Stimulated activated CD8-positive, alpha-beta memory T cell treated with anti-CD3 and anti-CD28 coated beads, Interleukin-4, amount 100 ng/mL, for 4 hours (primary cell): Measurements from ENCODE around the gene LHX5.

Experiments
- DNase-seq, 2 donors: peaks; one replicate each; pipeline ENCODE4 v3.0.0-alpha.2; 2020; ENCODE audit warnings: low read depth in 2 of 2, low spot score in 1 of 2

Gene LHX5

DNA sequence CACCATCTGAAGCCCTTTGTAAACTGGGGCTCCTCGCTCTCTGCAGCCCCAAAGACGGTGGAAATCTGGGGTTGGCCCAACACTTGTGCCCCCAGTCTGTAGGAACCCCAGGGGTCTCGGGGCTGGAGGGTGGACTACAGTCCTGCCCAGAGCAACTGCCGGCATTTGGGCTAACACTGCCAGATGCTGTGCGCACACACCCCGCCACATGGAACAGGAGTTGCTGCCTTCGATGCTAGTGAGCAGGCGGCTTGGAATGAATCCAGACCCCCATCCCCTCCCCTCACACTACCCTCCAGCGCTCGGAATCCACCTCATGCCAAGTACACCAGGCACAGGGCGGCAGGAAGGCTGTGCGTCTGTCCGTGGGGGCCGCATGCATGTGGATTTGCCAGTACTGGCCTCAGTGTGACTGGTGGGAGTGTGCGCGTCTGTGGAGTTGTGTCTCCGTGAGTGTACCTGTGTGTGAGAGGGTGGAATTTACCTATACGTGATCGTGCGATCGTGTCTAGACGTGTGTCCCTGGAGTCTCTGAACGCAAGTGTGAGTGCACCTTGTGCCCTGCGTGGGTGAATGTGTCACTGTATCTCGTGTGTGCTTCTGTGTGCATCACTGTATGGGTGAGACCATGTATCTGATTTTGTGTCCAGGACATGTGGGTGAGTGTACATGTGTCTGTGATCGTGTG is 5.1 kb downstream of the LHX5 start:
- DNase-seq = no peak

DNA sequence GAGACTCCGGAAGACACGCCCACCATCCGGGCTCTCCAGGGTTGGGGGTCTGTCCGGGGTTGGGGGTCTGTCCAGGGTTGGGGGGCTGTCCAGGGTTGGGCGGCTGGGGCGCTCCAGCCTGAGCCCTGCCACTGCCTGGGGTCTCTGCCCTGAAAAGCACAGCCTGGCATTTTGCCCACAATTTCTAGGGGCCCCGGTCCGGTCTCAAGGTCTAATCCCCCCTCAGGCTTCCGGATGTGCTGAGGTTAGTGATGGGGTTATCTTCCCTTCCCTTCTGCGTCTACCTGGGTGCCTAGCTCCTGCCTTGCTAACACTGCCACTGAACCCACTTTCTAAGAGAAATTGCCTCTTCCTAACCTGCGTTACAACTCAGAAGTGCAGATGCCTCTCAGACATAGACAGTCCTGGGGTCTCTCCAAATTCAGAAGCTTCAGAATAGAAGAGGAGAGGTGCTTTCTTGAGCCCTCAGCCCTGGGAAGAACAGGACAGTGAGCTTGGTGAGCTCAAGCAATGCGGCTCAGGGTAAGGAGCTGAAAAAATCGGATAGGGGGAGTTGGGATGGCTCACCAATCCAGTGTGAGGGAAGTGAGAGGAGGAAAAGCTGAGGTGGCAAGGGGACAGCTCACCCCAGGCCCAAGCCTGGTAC is 5.7 kb downstream of the LHX5 start:
- DNase-seq = no peak

DNA sequence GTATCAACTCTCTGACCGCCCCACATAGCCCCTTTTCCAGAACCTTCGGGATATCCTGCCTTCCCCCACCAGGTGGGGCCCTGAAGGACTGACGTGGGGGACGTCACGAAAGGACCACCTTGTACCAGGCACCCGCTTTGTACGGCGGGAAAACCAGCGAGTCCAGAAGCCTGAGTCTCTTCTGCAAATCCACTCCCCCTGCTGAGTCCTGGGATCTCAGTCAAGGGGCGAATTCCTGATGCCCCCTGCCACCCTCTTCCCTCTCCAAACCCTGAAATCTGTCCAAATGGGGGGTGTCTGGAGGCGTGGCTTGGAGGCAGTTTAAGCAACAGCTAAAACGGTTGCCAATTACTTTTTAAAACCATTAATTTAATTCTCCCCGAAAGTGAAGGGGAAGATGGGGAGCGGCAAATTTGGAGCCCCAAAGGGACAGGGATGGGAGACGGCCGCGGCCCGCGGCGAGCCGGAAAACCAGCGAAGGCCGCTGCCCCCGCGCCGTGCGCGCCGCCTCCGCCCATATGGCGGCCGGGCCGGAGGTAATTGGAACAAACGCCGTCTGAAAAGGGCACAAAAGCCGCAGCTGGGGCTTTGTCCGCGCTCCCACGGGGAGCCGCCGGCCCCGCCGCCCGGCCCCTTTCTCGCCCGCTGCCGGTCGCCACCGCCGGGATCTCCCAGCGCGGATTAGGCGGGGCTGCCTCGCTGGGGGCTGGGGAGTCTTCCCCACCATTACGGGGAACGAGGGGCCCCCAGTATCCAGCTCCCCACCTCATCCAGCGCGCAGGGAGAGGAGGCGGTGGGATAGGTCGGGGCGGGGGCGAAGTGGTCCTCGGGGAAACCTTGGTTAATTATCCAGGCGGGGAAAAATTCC is 6.6 kb downstream of the LHX5 start:
- no peak for DNase-seq

DNA sequence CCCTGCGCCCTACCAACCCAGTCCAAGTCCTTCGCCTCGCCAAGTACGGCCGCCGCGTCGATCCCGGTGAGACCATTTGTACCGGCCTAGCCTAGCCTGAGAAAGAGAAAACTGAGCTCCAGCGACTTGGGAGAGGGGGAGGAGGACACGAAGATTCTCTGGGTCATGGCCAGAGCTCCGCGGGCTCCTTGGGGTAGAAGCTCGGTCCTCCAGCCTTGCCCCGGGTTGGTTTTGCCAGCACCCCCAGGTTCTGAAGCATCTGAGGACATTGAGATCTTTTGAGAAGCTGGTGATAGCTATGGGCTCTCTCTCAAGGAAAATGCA is 7.3 kb downstream of the LHX5 start:
- DNase-seq = no peak

DNA sequence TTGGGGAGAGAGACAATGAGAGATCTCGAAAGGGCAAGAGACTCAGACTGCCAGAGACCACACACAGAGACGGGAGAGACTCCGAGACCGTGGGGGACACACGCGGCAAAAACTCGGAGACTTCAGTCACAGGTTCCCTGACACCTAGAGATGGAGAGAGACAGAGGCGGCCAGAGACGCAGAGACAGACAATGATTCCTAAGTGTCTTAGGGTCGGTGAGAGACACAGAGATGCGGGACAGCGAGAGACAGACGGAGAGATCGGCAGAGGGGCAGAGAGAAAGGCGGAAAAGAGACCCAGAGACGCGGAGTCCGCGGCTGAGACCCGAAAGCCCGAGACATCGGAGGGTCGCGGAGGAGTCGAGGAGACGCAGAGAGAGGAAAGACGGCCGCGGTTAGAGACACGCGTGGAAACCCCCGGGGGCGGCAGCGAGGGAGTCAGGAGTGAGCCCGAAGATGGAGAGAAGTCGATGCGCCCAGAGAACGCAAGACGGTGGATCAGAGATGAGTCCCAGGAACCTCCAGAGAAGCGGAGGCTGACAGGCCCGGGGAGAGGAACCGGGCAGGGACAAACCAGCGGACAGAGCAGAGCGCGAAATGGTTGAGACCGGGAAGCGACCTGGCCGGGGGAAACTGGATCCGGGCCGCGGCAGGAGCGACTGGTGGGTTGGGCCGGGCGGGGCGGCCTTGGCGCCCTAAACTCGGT is 7.8 kb downstream of the LHX5 start:
- no peak for DNase-seq

DNA sequence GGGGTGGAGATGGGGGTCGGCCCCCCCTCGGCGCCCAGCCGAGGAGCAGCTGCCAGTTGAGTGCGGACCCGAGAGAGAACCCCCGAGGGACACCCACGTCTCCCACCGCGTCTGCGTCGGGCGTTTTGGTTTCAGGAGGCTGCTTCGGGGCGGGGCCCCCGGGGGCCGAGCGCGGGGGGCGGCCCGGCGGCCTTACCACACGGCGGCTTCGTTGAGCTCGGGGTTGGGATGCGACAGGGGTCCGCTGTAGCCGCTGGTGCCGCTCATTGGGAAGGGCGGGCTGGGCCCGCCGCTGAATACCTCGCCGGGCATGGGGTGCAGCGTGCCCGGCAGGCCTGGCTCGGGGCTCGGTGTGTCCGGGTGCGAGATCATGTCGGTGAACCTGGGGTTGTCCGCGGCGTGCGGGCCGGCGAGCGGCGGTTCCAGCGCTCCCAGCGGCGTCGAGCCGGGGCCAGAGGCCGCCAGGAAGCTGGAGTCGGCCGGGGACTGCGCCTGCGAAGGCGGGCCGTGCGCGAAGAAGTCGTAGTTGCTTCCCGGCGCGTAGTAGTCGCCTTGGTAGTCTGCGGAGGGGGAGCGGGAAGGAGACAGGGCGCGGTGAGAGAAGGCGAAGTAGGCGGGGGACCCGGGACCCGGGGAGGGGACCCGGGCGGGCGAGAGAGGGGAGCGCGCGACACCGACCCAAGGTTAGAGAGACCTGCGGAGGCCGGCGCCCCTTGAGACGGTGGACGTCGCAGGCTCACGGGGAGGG is 8.5 kb downstream of the LHX5 start:
- DNase-seq = no peak

DNA sequence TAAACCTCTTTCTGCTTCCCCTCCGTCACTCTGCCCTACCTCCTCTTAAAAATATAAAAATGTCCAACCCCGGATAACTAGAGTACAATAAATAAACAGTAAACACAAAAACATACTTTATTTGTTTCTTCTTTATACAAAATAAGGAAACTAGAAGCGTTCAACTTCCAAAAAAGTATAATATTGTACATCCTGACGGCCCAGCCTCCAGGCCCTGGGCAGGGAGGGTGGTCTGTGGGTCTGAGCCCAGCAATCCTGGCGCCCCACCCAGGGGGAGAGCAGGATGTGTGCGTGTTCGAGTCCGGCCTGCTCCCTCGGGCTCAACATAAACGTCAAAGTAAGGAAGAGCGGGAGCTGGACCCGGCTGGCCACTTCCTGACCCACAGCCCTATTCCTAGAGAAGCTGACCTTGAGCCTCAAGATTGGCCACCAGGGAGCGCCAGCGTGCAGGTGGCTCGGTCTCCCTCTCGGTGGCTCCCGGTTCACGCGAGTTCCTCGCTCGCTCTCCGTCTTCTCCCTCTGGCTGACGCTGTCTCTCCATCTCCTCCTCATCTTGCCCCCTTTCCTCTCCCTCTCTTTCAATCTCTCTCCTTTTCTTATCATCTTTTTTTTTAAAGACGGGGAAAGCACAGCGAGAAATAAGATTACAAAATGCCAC is 9.4 kb downstream of the LHX5 start:
- DNase-seq = peak; percentile 8 to 29

GRCh38 chr12:113461666-113462065 is 10.0 kb downstream of the LHX5 start:
- DNase-seq = no peak

DNA sequence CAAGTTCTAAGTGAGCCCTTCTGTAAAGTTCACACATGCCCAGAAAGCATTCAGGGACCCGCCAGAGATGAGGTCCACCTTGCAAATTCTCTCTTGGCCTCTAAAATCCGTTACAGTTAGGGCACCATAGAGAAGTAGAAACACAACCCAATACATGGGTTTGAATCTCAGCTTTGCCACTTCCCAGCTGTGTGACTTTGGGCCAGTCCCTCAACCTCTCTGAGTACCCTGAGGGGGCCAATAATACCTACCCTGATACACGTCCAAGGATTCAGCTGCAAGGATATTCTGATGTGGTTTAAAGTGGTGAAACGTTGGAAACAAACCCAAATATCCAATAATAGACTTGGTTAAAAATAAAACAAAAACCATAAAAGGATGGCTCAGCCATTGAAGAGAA is 11.7 kb downstream of the LHX5 start:
- no peak for DNase-seq

DNA sequence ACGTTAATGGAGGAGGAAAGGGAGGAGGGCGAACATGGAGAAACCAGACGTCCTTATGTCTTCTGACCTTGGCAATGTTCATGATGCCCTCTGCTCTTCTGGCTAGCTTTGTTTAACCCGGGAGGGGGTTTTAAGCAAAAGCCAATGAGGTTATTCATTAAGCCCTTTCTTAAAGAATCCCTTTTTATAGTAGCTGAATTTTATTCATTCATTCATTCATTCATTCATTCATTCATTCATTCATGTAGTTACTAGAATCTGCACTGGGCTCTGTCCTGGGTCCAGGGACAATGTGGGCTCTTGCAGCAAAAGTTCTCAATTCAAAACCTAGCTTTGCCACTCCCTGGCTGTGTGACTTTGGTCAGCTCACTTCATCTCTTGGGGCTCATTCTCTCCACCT is 14.0 kb downstream of the LHX5 start:
- no peak for DNase-seq

GRCh38 chr12:113457185-113457584 is 14.5 kb downstream of the LHX5 start:
- no peak for DNase-seq

GRCh38 chr12:113456761-113457160 is 14.9 kb downstream of the LHX5 start:
- DNase-seq = no peak

GRCh38 chr12:113456199-113456598 is 15.5 kb downstream of the LHX5 start:
- no peak for DNase-seq

GRCh38 chr12:113453330-113453729 is 18.3 kb downstream of the LHX5 start:
- DNase-seq = no peak

DNA sequence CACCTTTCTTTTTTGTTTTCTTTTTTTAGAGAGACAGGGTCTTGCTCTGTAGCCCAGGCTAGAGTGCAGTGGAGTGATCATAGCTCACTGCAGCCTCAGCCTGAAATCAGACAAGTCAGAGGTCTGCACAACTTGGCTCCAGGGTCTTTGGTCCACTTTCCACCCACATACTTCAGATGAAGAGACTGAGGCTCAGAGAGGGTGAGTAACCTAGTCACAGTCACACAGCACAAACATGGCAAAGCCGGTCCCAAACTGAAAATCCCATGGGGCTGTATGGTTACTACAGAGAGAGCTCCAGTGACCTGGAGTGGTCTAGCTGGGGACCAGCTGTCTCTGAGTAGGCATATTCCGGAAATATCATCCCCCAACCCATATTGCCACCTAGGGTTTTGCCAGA is 19.2 kb downstream of the LHX5 start:
- DNase-seq = no peak

GRCh38 chr12:113449839-113450238 is 21.8 kb downstream of the LHX5 start:
- no peak for DNase-seq

DNA sequence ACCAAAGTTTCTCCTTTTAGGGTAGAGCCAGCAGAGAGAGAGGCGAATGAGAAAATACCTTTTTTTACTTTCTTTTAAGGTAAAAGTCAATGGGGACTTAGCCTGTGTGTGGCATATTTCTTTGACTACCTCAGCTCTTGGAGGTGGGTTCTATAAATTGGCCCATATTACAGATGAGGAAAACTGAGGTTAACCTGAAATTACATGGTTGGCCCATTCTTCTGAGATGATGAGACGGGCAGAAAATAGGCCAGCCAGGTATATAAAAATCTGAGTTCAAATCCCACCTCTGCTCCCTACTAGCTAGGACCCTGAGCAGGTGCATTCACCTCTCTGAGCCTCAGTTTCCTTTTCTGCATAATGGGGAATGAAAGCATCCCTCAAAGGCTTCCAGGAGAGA is 22.4 kb downstream of the LHX5 start:
- no peak for DNase-seq

- DNase-seq = no peak
Measured at GRCh38 chr12:113448873-113449272, 22.8 kb downstream of the LHX5 start.

GRCh38 chr12:113445544-113446171 is 26.0 kb downstream of the LHX5 start:
- DNase-seq = no peak

GRCh38 chr12:113443030-113443539 is 28.6 kb downstream of the LHX5 start:
- no peak for DNase-seq
